ENCODE results near the gene CDX1.
"Not testable (repeated sequence)": the region's sequence is repeated elsewhere in the genome, so short reads cannot be mapped to it uniquely, and the experiment has no call there.

CDX1 gene

GRCh38 chr5:150210644-150211043 lies 44.1 kb downstream of the CDX1 start:
- DNase-seq, result no peak

GRCh38 chr5:150211156-150212030 lies 44.8 kb downstream of the CDX1 start:
- DNase-seq, result no peak

- DNase-seq, result no peak
Observed at GRCh38 chr5:150213530-150213929, 47.0 kb downstream of the CDX1 start.

GRCh38 chr5:150214289-150214688 lies 47.7 kb downstream of the CDX1 start:
- no peak for DNase-seq

GRCh38 chr5:150215979-150216944 lies 49.7 kb downstream of the CDX1 start:
- no peak for DNase-seq

- no peak for DNase-seq
Observed at GRCh38 chr5:150217038-150217437, 50.5 kb downstream of the CDX1 start.

- DNase-seq, result peak; percentile 71 to 82
Observed at GRCh38 chr5:150217873-150218692, 51.5 kb downstream of the CDX1 start.

GRCh38 chr5:150218693-150219035 lies 52.1 kb downstream of the CDX1 start:
- no peak for DNase-seq

GRCh38 chr5:150219142-150219541 lies 52.6 kb downstream of the CDX1 start:
- no peak for DNase-seq

GRCh38 chr5:150219861-150220260 lies 53.3 kb downstream of the CDX1 start:
- no peak for DNase-seq

- no peak for DNase-seq
Observed at GRCh38 chr5:150221471-150221870, 54.9 kb downstream of the CDX1 start.

GRCh38 chr5:150222906-150223305 lies 56.3 kb downstream of the CDX1 start:
- no peak for DNase-seq

- no peak for DNase-seq
Observed at GRCh38 chr5:150223474-150223873, 56.9 kb downstream of the CDX1 start.

- DNase-seq, result no peak
Observed at GRCh38 chr5:150224483-150225027, 58.0 kb downstream of the CDX1 start.

GRCh38 chr5:150227036-150227435 lies 60.5 kb downstream of the CDX1 start:
- no peak for DNase-seq

- DNase-seq, result no peak
Observed at GRCh38 chr5:150227606-150228273, 61.2 kb downstream of the CDX1 start.

- DNase-seq, result no peak
Observed at GRCh38 chr5:150229571-150229970, 63.0 kb downstream of the CDX1 start.

GRCh38 chr5:150230842-150231241 lies 64.3 kb downstream of the CDX1 start:
- no peak for DNase-seq

GRCh38 chr5:150233706-150234105 lies 67.1 kb downstream of the CDX1 start:
- not testable (repeated sequence) for DNase-seq

Data from activated CD4-positive, alpha-beta T cell treated with anti-CD3 and anti-CD28 coated beads for 4 hours (primary cell).